OCI-LY7 (cell line): ENCODE measurements around the gene PDHX. TPM values are rescaled to one million over a fixed set of nuclear protein-coding genes. Genes with fewer than 3 reads are reported as not detected.

ENCODE experiments used
- BruUV-seq: library from RNA; stranded (reverse); fragments of 400-500 nt; replicated peaks from 2 replicates; lab custom pipeline; 2021; lab: Mats Ljungman, UMichigan
- CTCF ChIA-PET: fragments of 300-600 bp; sonication (Branson Sonifier 250); formaldehyde crosslinking; loops from one replicate; lab custom pipeline; 2022; ENCODE audit warnings: antibody characterized with exemption; ENCODE audit not compliant: unreplicated experiment; lab: Charles Lee
- POLR2A ChIA-PET: fragments of 300-600 bp; sonication (Branson Sonifier 250); formaldehyde crosslinking; loops from one replicate; lab custom pipeline; 2022; ENCODE audit warnings: antibody characterized with exemption; lab: Charles Lee
- DNase-seq: peaks from one replicate; pipeline ENCODE4 v3.0.0-alpha.2; 2015; ENCODE audit warnings: low spot score
- H2AFZ ChIP-seq: fragments of 200-600 bp; sonication (generic), shearing (Covaris generic); 2 replicates; pipeline ENCODE4 v1.6.1; 2014; ENCODE audit warnings: mild to moderate bottlenecking, antibody characterized with exemption, low read length, moderate library complexity
- H3K27ac ChIP-seq: fragments of 200-600 bp; sonication (generic); 2 replicates; pipeline ENCODE4 v1.5.1; 2014; ENCODE audit warnings: mixed run types, low read depth, mild to moderate bottlenecking, moderate library complexity, low read length, inconsistent platforms; ENCODE audit not compliant: poor library complexity, severe bottlenecking
- H3K36me3 ChIP-seq: fragments of 200-600 bp; sonication (generic); 2 replicates; pipeline ENCODE4 v1.6.1; 2014; ENCODE audit warnings: mild to moderate bottlenecking, antibody characterized with exemption, low read length, moderate library complexity, mixed read lengths; ENCODE audit not compliant: insufficient read depth
- H3K4me1 ChIP-seq: fragments of 200-600 bp; sonication (generic); 2 replicates; pipeline ENCODE4 v1.5.1; 2014; ENCODE audit warnings: mild to moderate bottlenecking, low read length; ENCODE audit not compliant: insufficient read depth, poor library complexity, severe bottlenecking
- H3K4me2 ChIP-seq: fragments of 200-600 bp; sonication (generic); 2 replicates; pipeline ENCODE4 v1.6.1; 2014; ENCODE audit warnings: mild to moderate bottlenecking, low read length
- H3K4me3 ChIP-seq: fragments of 200-600 bp; sonication (generic); 2 replicates; pipeline ENCODE4 v1.5.1; 2014; ENCODE audit warnings: mild to moderate bottlenecking, low read depth, low read length; ENCODE audit not compliant: poor library complexity, severe bottlenecking
- H3K79me2 ChIP-seq: fragments of 200-600 bp; sonication (generic); 2 replicates; pipeline ENCODE4 v1.6.1; 2016; ENCODE audit warnings: low read depth, mild to moderate bottlenecking, low read length, moderate library complexity, mixed read lengths; ENCODE audit not compliant: insufficient read depth
- H3K9me2 ChIP-seq: fragments of 200-600 bp; sonication (generic); 2 replicates; pipeline ENCODE4 v1.6.1; 2016; ENCODE audit warnings: mild to moderate bottlenecking, low read length, mixed read lengths; ENCODE audit not compliant: insufficient read depth
- H3K9me3 ChIP-seq: fragments of 200-600 bp; sonication (generic); 2 replicates; pipeline ENCODE4 v1.6.1; 2014; ENCODE audit warnings: mild to moderate bottlenecking, mixed run types, low read length, mixed read lengths
- H4K20me1 ChIP-seq: fragments of 200-600 bp; sonication (generic); 2 replicates; pipeline ENCODE4 v1.6.1; 2014; ENCODE audit warnings: mild to moderate bottlenecking, antibody characterized with exemption, low read length, moderate library complexity, mixed read lengths; ENCODE audit not compliant: insufficient read depth
- EZH2phosphoT487 ChIP-seq: fragments of 200-600 bp; sonication (generic); IDR thresholded peaks from 2 replicates; pipeline ENCODE4 v1.6.1; 2018; ENCODE audit warnings: low read depth, borderline replicate concordance, mild to moderate bottlenecking, mixed run types, antibody characterized with exemption, low read length, moderate library complexity, mixed read lengths
- intact Hi-C: fragments of 100-400 bp; cut with micrococcal nuclease; formaldehyde crosslinking; loops from one replicate; pipeline ENCODE4 v1.10.0; 2022; ENCODE audit not compliant: unreplicated experiment
- microRNA-seq: library from miRNA; unstranded; fragments of <30 nt; microRNA quantifications from one replicate; pipeline ENCODE4 v1.2.0, GENCODE V29; 2022; ENCODE audit warnings: borderline replicate concordance
- small RNA-seq: library from RNA; depleted of rRNA; stranded (forward); fragments of <200 nt; gene quantifications from one replicate; pipeline ENCODE3, GENCODE V24; 2014
- total RNA-seq, 2 experiments: library from RNA; depleted of rRNA in 1 of 2; stranded (reverse); fragments of >200 nt in 1 of 2; shearing (Covaris generic) in 1 of 2; gene quantifications; 2 replicates each; pipeline ENCODE4 v1.2.3, GENCODE V29; 2014 to 2022
- TF ChIP-seq, protein P1 (sequence below): fragments of 200-600 bp; sonication (generic); conservative IDR thresholded peaks from 2 replicates; pipeline ENCODE4 v1.5.1; 2014; ENCODE audit warnings: mild to moderate bottlenecking, antibody characterized with exemption, low read length, moderate library complexity, mixed read lengths

PDHX gene
- total RNA-seq, 2 experiments from 2014 or later = 18.0 to 50.9 TPM

DNA sequence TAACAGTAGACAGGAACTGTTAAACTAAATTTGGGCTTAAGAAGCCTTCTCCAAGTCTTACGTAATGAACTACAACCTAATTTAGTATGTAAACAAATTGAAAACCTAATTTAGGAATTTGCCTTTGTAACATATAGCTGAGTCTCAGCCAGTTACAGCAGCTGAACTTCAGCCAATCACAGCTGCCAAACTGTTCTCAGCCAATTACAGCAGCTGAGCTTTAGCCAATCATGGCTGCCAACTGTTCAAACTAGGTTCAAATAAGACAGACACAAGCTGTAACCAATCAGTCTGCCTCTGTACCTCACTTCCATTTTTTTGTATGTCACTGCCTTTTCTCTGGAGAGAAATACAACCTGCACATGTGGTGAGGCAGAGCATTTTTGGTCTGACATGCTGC lies 127.5 kb downstream of the PDHX start:
- H2AFZ ChIP-seq = no peak overlapping the region
- H3K9me3 ChIP-seq = no peaks in the 10 kb centered on the region
- H3K4me3 ChIP-seq = no peak overlapping the region
- H3K79me2 ChIP-seq = no peaks in the 10 kb centered on the region
- no peak for DNase-seq
- H3K36me3 ChIP-seq = no peaks in the 10 kb centered on the region
- H3K27ac ChIP-seq = no peak overlapping the region
- BruUV-seq = no TSS peak
- no peak overlapping the region for H3K4me2 ChIP-seq
- H3K4me1 ChIP-seq = peaks cover 10% of the 10 kb centered on the region
- TF ChIP-seq, protein P1, sequence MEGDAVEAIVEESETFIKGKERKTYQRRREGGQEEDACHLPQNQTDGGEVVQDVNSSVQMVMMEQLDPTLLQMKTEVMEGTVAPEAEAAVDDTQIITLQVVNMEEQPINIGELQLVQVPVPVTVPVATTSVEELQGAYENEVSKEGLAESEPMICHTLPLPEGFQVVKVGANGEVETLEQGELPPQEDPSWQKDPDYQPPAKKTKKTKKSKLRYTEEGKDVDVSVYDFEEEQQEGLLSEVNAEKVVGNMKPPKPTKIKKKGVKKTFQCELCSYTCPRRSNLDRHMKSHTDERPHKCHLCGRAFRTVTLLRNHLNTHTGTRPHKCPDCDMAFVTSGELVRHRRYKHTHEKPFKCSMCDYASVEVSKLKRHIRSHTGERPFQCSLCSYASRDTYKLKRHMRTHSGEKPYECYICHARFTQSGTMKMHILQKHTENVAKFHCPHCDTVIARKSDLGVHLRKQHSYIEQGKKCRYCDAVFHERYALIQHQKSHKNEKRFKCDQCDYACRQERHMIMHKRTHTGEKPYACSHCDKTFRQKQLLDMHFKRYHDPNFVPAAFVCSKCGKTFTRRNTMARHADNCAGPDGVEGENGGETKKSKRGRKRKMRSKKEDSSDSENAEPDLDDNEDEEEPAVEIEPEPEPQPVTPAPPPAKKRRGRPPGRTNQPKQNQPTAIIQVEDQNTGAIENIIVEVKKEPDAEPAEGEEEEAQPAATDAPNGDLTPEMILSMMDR = no peak
- TF ChIP-seq EZH2phosphoT487 = no peak
- CTCF ChIA-PET = interaction anchor here (0.9 kb wide), 1 partner anchor 13 kb away, joined by 3 read pairs; no protein-coding TSS in a partner anchor
- no peaks in the 10 kb centered on the region; the same call in 1 of the 2 replicates for H3K9me2 ChIP-seq
- intact Hi-C loops = no loop called here
- POLR2A ChIA-PET = interaction anchor here (1.0 to 3.0 kb wide), 3 partner anchors 15 to 34 kb away, joined by 3 to 20 read pairs (median 3); no protein-coding TSS in a partner anchor
- H4K20me1 ChIP-seq = no peaks in the 10 kb centered on the region

GRCh38 chr11:35045236-35045820 lies 128.9 kb downstream of the PDHX start:
- TF ChIP-seq EZH2phosphoT487 = no peak
- TF ChIP-seq, protein P1 = no peak
- ChIA-PET CTCF (no interaction called here), POLR2A (interaction anchor here (0.5 to 3.0 kb wide), 6 partner anchors 10 to 237 kb away, joined by 3 to 20 read pairs (median 4); no protein-coding TSS in a partner anchor)
- no peak overlapping the region for H3K27ac ChIP-seq
- no peak overlapping the region for H3K4me3 ChIP-seq
- peaks cover 10% of the 10 kb centered on the region for H3K4me1 ChIP-seq
- H3K4me2 ChIP-seq = no peak overlapping the region
- no peak for DNase-seq
- no peaks in the 10 kb centered on the region; the same call in 1 of the 2 replicates for H3K9me2 ChIP-seq
- no peaks in the 10 kb centered on the region for H3K9me3 ChIP-seq
- intact Hi-C loops = no loop called here
- no peaks in the 10 kb centered on the region for H4K20me1 ChIP-seq
- H3K36me3 ChIP-seq = no peaks in the 10 kb centered on the region
- no peak overlapping the region for H2AFZ ChIP-seq
- BruUV-seq = no TSS peak
- no peaks in the 10 kb centered on the region for H3K79me2 ChIP-seq

Small RNAs within 50 kb of the gene (microRNA-seq; reads per million reads assigned to microRNA genes)
- gene MIR1343 = 5.3 reads per million

Small RNAs within 50 kb of the gene (small RNA-seq; reads per million reads assigned to genes)
- gene MIR1343 = not detected

Other genes starting within 250 kb of the PDHX start
- gene APIP, start 239 bp upstream of the PDHX start, total RNA-seq (2014; rRNA removed; shearing (Covaris generic)) = 40.7 and 56.7 TPM in 2 replicates
- gene APIP, start 239 bp upstream of the PDHX start, total RNA-seq (2022) = 66.2 and 66.3 TPM in 2 replicates
- not detected in 2 replicates for gene CD44, start 222.6 kb downstream of the PDHX start, total RNA-seq (2014; rRNA removed; shearing (Covaris generic))
- gene CD44, start 222.6 kb downstream of the PDHX start, total RNA-seq (2022) = 0.07 and 0.55 TPM in 2 replicates